ENCODE measurements around the gene SIPA1L3. TPM values are rescaled to one million over a fixed set of nuclear protein-coding genes. Genes with fewer than 3 reads are reported as not detected.

Gene SIPA1L3
- total RNA-seq, 3 donors from 2014 or later = 13.8 to 15.9 (median 15.7) TPM

DNA sequence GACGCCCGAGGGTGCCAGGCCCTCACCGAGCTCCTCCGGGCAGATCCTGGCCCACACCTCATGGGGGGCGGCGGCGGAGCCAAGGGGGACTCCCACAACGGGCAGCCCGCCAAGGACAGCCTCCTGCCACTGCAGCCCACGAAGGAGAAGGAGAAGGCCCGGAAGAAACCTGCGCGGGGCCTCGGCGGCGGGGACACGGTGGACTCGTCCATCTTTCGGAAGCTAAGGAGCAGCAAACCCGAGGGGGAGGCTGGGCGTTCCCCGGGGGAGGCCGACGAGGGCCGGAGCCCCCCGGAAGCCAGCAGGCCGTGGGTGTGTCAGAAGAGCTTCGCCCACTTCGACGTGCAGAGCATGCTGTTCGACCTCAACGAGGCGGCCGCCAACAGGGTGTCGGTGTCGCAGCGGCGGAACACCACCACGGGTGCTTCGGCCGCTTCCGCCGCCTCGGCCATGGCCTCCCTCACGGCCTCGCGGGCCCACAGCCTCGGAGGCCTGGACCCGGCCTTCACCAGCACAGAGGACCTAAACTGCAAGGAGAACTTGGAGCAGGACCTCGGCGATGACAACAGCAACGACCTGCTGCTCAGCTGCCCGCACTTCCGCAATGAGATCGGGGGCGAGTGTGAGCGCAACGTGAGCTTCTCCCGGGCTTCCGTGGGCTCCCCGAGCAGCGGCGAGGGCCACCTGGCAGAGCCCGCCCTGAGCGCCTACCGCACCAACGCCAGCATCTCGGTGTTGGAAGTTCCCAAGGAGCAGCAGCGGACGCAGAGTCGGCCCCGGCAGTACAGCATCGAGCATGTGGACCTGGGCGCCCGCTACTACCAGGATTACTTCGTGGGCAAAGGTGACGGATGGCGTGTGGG, 175.5 kb downstream of the SIPA1L3 start:
- peaks cover 10% of the 10 kb centered on the region for H3K36me3 Mint-ChIP-seq (ENCODE audit: insufficient read depth)
- H3K9me3 Mint-ChIP-seq = no peaks in the 10 kb centered on the region
- H3K27me3 Mint-ChIP-seq (ENCODE audit: low read depth) = no peaks in the 10 kb centered on the region
- no peak for ATAC-seq
- no peak overlapping the region for H3K4me3 Mint-ChIP-seq
- no peak for DNase-seq
- peaks cover 16% of the 10 kb centered on the region for H3K4me1 Mint-ChIP-seq (ENCODE audit: low read depth)

DNA sequence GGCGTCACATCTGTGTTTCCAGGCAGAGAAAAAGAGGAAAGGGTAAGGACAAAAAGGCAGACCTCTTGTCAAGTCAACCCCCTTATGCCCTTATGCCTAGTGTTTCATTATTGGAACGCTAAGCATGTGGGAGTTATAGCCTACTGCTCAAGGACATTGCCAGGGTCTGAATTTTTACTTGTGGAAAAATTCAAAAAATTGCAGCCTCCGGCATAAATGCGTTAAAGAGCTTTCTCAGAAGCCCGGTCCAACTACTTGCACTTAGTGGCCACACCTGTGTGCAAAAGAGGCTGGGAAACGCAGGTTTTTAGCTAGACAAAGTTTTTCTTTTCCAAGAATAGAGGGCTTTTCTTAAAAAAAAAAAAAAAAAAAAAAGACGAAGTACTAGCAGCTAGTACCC, 177.2 kb downstream of the SIPA1L3 start:
- Mint-ChIP-seq H3K4me3 (no peak overlapping the region), H3K4me1 (ENCODE audit: low read depth) (peaks cover 16% of the 10 kb centered on the region), H3K27me3 (ENCODE audit: low read depth) (no peaks in the 10 kb centered on the region), H3K36me3 (ENCODE audit: insufficient read depth) (peaks cover 12% of the 10 kb centered on the region), H3K9me3 (no peaks in the 10 kb centered on the region)
- DNase-seq (no peak), ATAC-seq (no peak)

DNA sequence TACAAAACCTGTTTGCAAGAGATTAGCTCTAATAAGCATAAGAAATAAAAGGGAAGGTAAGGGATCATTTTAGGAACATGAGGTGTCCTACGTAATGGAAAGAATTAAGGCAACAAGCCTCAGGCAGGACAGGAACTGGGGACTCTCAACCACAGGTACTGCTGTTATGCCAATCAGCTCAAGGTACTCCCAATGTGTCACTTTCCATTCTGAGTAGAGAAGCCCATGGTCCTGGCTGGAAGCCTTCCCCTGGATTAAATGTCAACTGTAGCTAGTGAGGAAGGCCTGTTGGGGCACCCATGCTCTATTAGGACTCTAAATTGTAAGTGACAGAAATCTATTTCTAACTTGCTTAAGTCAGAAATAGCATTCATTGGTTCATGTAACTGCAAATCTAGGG, 182.4 kb downstream of the SIPA1L3 start:
- Mint-ChIP-seq H3K36me3 (ENCODE audit: insufficient read depth) (peaks cover 10% of the 10 kb centered on the region), H3K4me1 (ENCODE audit: low read depth) (no peaks in the 10 kb centered on the region), H3K9me3 (no peaks in the 10 kb centered on the region), H3K4me3 (no peak overlapping the region), H3K27me3 (ENCODE audit: low read depth) (no peaks in the 10 kb centered on the region)
- no peak for DNase-seq
- no peak for ATAC-seq

DNA sequence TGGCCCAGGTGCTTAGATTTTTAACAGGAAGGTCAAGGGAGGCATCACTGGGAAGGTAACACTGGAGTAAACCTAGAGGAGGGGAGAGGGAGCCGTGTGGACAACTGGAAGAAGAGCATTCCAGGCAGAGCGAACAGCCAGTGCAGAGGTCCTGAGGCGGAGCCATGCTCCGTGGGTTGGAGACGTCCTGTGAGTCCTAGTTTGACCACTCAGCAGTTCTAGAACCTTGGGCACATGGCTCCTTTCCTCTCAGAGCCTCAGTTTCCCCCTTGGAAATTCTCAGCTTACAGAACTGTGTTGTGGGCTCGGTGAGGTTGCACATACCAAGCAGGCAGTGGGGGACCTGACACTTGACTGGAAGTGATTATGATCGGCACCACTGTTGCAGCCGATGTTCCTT, 186.1 kb downstream of the SIPA1L3 start:
- peaks cover 3% of the 10 kb centered on the region for H3K4me1 Mint-ChIP-seq (ENCODE audit: low read depth)
- peaks cover 9% of the 10 kb centered on the region for H3K36me3 Mint-ChIP-seq (ENCODE audit: insufficient read depth)
- no peaks in the 10 kb centered on the region for H3K27me3 Mint-ChIP-seq (ENCODE audit: low read depth)

DNA sequence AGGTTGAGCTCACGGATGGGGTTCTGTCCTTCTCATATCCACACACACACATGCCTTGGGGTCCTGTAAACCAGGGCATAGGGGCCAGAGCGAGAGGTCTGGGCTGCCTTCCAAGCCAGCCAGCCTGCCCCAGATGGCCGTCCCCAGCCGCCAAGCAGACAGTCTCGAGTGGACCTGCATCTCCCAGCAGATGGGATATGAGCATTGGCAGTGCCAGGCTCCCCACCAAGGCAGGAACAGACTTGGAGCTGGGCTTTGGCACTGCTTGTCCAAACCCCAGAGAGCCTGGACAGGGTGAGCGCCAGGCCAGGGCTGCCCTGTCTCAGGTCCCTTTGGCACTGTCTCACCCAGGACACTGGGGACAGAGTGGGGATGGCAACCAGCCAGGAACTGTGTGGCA, 186.6 kb downstream of the SIPA1L3 start:
- no peak overlapping the region for H3K4me3 Mint-ChIP-seq
- peaks cover 3% of the 10 kb centered on the region for H3K4me1 Mint-ChIP-seq (ENCODE audit: low read depth)
- ATAC-seq = no peak
- no peaks in the 10 kb centered on the region for H3K27me3 Mint-ChIP-seq (ENCODE audit: low read depth)
- H3K36me3 Mint-ChIP-seq (ENCODE audit: insufficient read depth) = peaks cover 9% of the 10 kb centered on the region
- H3K9me3 Mint-ChIP-seq = no peaks in the 10 kb centered on the region
- no peak for DNase-seq

More for the DNA sequence above, 186.1 kb downstream of the SIPA1L3 start:
- Mint-ChIP-seq H3K4me3 (no peak overlapping the region), H3K9me3 (no peaks in the 10 kb centered on the region)
- ATAC-seq = no peak
- no peak for DNase-seq

DNA sequence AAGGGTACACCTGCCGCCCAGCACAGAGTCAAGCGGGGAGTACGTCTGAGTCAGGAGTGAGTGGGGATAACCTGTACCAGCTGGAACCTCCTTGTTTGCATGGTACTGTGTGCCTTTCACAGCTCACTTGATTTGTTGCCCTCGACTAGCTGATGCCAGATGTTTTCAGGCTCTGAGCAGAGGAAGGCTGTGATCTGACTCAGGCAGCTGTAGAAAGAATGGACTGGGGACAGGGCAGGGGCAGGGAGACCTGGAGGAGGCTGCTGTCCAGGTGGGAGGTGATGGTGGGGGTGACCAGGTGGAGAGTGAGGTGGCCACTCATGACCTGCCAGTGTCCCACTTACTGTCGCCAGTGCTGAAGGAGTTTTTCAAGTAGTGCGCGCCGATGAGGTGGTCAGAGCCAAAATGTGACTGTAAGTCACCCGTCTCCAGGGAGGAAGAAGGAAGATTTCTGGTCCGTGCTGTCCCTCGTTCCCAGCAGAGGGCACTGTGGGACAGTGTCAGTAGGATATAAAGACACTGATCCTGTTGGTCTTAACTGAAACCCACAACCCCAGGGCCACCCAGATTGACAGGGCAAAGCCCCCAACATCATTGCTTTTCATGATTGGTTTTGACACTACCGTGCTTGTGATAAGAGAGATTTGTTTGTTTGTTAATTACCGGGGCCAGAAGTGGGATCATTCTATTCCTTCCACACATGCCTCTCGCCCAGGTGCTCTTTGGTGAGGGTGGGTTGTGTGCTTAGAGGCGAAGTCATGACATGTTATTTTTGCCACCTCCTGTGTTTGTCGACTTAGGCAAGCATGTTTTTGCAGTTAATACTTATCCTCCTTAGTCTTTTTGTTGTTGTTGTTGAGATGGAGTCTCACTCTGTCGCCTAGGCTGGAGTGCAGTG, 188.7 kb downstream of the SIPA1L3 start:
- H3K36me3 Mint-ChIP-seq (ENCODE audit: insufficient read depth) = peaks cover 20% of the 10 kb centered on the region
- H3K4me3 Mint-ChIP-seq = no peak overlapping the region
- ATAC-seq (peak; percentile 57 to 65), DNase-seq (peak; percentile 40)
- H3K9me3 Mint-ChIP-seq = peaks cover 6% of the 10 kb centered on the region
- H3K4me1 Mint-ChIP-seq (ENCODE audit: low read depth) = peaks cover 3% of the 10 kb centered on the region
- H3K27me3 Mint-ChIP-seq (ENCODE audit: low read depth) = no peaks in the 10 kb centered on the region

DNA sequence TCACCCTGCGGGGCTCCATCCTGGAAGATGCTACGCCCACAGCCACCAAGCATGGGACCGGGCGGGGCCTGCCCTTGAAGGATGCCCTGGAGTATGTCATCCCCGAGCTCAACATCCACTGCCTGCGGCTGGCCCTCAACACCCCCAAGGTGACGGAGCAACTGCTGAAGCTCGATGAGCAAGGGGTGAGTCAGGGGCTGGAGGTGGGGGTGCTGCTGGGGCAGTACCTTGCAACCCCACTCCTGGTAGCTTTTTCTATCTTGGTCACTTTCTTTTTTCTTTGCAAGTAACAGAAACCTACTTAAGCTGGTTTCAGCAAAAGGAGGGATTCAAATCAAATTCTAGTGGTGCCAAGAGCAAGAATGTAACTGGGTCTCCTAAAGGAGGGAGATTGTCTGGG, 193.0 kb downstream of the SIPA1L3 start:
- no peak overlapping the region for H3K4me3 Mint-ChIP-seq
- peaks cover 3% of the 10 kb centered on the region for H3K4me1 Mint-ChIP-seq (ENCODE audit: low read depth)
- ATAC-seq = no peak
- DNase-seq = no peak
- H3K9me3 Mint-ChIP-seq = peaks cover 6% of the 10 kb centered on the region
- no peaks in the 10 kb centered on the region for H3K27me3 Mint-ChIP-seq (ENCODE audit: low read depth)
- peaks cover 27% of the 10 kb centered on the region for H3K36me3 Mint-ChIP-seq (ENCODE audit: insufficient read depth)

DNA sequence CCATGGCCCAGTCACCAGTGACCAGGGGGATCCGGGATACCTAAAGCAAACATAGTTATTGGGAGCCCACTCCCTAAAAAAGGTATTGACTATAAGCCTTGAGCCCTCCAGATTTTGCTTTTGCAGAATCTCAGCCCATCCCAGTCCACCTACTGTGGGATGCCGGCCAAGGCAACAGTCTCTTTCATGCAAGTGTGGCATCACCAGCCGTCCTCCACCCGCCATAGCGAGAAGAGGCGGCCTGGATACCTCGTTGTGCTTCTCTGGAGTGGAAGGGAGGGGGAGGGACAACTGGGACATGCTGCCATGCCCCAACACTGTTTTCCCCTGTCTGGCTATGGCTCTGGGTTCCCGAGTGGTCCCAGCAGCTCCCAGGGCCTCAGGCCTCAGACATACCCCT, 193.6 kb downstream of the SIPA1L3 start:
- no peak overlapping the region for H3K4me3 Mint-ChIP-seq
- no peak for DNase-seq
- no peak for ATAC-seq
- peaks cover 29% of the 10 kb centered on the region for H3K36me3 Mint-ChIP-seq (ENCODE audit: insufficient read depth)
- peaks cover 6% of the 10 kb centered on the region for H3K9me3 Mint-ChIP-seq
- H3K4me1 Mint-ChIP-seq (ENCODE audit: low read depth) = peaks cover under 1% of the 10 kb centered on the region
- no peaks in the 10 kb centered on the region for H3K27me3 Mint-ChIP-seq (ENCODE audit: low read depth)

DNA sequence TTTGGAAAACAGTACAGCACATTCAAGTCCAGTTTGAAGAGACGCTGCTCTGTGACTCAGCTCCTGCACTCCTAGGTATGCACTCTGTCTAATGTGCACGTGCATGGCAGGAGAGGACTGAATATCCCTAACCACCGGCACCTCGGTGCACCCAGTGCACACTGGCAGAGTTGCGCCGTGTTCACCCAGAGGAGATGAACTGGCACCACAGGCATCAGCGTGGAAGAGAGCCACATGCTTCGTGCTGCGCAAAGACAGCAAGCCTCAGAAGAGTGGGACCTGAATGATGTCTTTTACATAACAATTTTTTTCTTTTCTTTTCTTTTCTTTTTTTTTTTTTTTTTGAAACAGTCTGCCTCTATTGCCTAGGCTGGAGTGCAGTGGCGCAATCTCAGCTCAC, 194.7 kb downstream of the SIPA1L3 start:
- no peak for ATAC-seq
- no peak for DNase-seq
- H3K36me3 Mint-ChIP-seq (ENCODE audit: insufficient read depth) = peaks cover 37% of the 10 kb centered on the region
- H3K9me3 Mint-ChIP-seq = peaks cover 6% of the 10 kb centered on the region
- no peaks in the 10 kb centered on the region for H3K4me1 Mint-ChIP-seq (ENCODE audit: low read depth)
- H3K4me3 Mint-ChIP-seq = no peak overlapping the region
- H3K27me3 Mint-ChIP-seq (ENCODE audit: low read depth) = no peaks in the 10 kb centered on the region

DNA sequence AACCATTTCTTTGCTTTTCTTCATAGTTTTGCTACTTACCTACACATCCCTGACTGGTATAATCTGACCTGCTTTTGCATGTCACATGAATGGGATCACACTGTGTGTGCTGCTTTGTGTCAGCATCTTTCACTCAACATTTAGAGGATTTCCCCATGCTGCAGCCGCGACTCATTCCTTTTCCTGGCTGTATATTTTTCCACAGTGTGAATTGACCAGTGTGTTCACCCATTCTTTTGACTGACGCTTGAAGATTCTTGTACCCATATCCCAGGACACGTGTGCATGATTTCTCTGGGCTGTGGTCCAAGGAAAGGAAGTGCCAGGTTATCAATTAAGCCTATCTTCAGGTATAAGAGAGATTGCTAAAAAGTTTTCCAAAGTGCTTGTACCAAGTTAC, 198.6 kb downstream of the SIPA1L3 start:
- no peak for ATAC-seq
- no peak for DNase-seq
- H3K9me3 Mint-ChIP-seq = no peaks in the 10 kb centered on the region
- H3K4me3 Mint-ChIP-seq = no peak overlapping the region
- H3K27me3 Mint-ChIP-seq (ENCODE audit: low read depth) = no peaks in the 10 kb centered on the region
- no peaks in the 10 kb centered on the region for H3K4me1 Mint-ChIP-seq (ENCODE audit: low read depth)
- H3K36me3 Mint-ChIP-seq (ENCODE audit: insufficient read depth) = peaks cover 32% of the 10 kb centered on the region

DNA sequence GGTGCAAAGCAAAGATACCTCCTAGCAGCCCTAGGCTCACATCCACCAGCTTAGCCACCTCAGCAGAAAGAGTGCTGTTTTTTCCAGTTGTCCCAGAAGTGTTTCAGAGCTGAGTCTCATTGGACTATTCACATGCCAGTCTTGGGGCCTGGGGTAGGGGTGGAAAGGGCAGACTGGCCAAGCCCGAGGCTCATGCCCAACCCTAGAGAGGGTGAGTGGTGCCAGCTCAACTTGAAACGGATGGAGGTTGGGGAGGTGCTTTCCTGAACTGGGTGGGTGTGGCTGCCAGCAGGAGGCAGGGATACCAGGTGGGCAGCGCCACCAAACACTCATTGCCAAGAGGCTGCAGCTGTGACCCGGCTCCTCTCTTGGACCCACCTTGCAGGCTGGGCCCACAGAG, 200.1 kb downstream of the SIPA1L3 start:
- ATAC-seq = no peak
- Mint-ChIP-seq H3K36me3 (ENCODE audit: insufficient read depth) (peaks cover 36% of the 10 kb centered on the region), H3K4me1 (ENCODE audit: low read depth) (no peaks in the 10 kb centered on the region), H3K9me3 (no peaks in the 10 kb centered on the region), H3K27me3 (ENCODE audit: low read depth) (no peaks in the 10 kb centered on the region), H3K4me3 (no peak overlapping the region)
- no peak for DNase-seq

DNA sequence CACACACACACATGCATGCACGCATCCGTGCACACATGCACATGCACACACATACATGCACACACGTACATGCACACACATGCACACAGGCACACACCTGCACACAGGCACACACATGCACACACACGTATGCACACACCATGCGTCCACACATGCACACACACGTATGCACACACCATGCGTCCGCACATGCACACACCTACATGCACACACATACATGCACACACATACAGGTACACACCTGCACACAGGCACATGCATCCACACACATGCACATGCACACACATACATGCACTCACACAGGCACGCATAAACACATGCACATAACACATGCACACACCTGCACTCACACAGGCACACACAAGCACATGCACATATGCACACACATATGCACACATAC, 204.9 kb downstream of the SIPA1L3 start:
- Mint-ChIP-seq H3K9me3 (no peaks in the 10 kb centered on the region), H3K4me1 (ENCODE audit: low read depth) (peaks cover 10% of the 10 kb centered on the region), H3K27me3 (ENCODE audit: low read depth) (no peaks in the 10 kb centered on the region), H3K36me3 (ENCODE audit: insufficient read depth) (peaks cover 31% of the 10 kb centered on the region), H3K4me3 (no peak overlapping the region)
- ATAC-seq (no peak), DNase-seq (no peak)

DNA sequence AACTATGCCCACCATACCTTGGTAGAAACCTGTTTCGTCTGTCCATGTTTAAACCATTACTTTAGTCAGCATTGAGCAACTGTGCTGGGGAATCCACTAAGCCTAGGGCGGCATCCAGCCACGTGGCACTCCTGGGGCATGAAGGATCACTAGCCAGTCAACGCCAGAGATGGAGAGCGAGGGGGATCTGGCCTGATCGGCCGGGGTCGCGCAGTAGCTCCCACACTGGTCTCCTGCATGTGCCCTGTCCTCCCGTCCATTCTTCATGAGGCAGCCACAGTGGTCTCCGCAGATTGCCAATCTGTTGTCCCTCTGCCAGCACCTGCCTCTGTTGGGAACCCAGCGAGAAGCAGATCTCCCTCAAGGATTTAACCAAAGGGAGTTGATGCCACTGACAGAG, 207.6 kb downstream of the SIPA1L3 start:
- no peaks in the 10 kb centered on the region for H3K27me3 Mint-ChIP-seq (ENCODE audit: low read depth)
- peaks cover 34% of the 10 kb centered on the region for H3K36me3 Mint-ChIP-seq (ENCODE audit: insufficient read depth)
- no peak for DNase-seq
- no peak for ATAC-seq
- peaks cover 10% of the 10 kb centered on the region for H3K4me1 Mint-ChIP-seq (ENCODE audit: low read depth)
- no peak overlapping the region for H3K4me3 Mint-ChIP-seq
- peaks cover 3% of the 10 kb centered on the region for H3K9me3 Mint-ChIP-seq

DNA sequence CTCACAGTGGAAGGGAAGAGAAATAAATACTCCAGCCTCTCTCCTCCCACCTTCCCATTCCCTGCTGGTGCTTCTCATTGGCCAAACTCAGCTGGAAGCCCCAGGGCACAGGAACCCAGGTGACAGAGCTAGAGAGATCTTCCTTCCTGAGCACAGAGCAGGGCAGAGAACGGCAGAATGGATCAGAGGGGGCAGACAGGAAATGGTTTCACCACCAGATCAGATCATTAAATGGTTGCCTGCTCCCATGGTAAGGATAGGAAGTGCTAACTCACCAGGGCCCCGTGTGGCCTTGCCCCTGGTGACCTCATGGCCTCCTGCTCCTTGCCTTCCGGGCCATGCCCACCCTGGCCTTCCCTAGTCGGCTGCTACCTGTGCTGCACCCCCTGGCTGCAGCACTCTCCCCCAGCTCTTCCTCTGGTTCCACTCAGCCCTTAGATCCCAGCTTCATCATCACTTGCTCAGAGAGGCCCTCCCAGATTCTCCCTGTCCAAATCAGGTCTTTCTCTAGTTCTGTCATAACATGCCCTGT, 208.3 kb downstream of the SIPA1L3 start:
- Mint-ChIP-seq H3K9me3 (peaks cover 3% of the 10 kb centered on the region), H3K36me3 (ENCODE audit: insufficient read depth) (peaks cover 38% of the 10 kb centered on the region), H3K4me1 (ENCODE audit: low read depth) (peaks cover 10% of the 10 kb centered on the region), H3K4me3 (no peak overlapping the region), H3K27me3 (ENCODE audit: low read depth) (no peaks in the 10 kb centered on the region)
- ATAC-seq = peak in 1 of 2 donors; percentile 18
- DNase-seq = no peak
